ENCODE data around the gene AICDA.

Gene AICDA

DNA sequence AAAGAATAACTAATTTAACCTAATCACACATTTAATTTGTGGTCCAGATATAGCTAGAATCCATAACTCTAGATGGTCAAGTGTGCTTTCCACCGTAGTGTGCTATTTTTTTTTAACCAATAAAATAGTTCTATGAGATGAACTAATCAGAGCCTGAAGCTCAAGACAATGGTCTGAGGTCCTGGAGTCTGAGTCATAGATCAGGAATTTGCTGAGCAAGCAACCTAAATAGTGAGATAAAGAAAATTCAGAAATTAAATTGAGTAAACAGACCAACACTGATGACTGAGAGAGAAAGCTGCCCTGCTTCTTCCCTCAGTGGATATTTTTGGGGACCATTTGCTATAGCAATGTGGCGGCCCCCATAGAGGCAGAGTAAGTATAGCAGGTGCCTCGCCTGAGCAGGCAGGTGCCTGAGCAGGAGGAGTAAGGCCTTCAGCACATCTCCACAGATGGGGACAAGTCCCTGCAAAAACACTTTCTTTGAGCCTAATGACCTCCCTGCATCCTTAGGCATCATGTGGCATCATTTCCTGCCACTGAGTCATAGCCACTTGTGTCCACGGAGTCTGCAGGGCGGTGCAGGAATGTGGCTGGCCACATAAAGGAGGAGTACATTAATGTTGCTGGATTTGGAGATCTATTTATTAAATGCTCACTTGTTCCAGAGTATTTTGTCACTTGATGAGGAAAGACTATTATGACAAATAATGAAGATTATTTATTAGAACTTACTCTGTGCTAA, 58.0 kb downstream of the AICDA start:
- DNase-seq (ENCODE audit: low spot score): no peak

DNA sequence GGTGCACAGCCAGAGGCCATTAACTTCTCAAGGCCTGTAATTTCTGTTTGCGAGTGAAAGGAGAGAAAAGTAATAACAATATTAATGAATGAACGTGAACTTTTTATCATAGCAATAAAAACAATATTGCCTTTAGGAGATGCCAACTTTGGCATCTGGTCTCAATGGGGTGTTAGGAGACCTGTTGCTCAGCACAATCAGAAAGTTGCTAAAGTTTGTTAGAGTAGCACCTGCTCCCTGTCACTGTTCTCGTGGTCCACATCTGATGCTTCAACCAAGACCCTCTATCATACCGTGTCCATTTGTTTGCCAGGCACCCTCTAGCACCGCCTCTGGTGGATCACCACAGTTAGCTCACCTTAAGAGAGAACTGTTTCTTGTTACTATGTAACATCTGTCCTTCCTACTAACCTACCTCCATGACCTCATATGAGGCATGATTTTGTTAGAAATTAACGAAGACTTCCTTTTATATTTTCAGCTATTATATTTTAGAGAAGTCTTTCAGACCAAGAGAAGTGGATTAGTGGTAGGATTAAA, 59.5 kb downstream of the AICDA start:
- no peak for DNase-seq (ENCODE audit: low spot score)
